Mesenchymal stem cell (in vitro differentiated cells and primary cell): ENCODE results near the gene SCGB3A1.

Experiments used
- DNase-seq: peaks from one replicate; pipeline ENCODE4 v3.0.0-alpha.2; 2013
- H2AFZ ChIP-seq: one replicate; pipeline ENCODE4 v1.6.1; 2013; ENCODE audit warnings: low read depth, mild to moderate bottlenecking, control low read depth, inconsistent platforms, low read length, moderate library complexity
- H2AK5ac ChIP-seq: 2 replicates; pipeline ENCODE4 v1.6.1; 2013; ENCODE audit warnings: low read length, moderate library complexity, mild to moderate bottlenecking, inconsistent platforms; ENCODE audit not compliant: severe bottlenecking
- H2BK120ac ChIP-seq: one replicate; pipeline ENCODE4 v1.6.1; 2013; ENCODE audit warnings: low read depth, mild to moderate bottlenecking, inconsistent platforms, low read length, moderate library complexity
- H2BK12ac ChIP-seq, 2 experiments: one replicate each; pipeline ENCODE4 v1.6.1; 2013; ENCODE audit warnings: inconsistent platforms in 2 of 2, low read length in 2 of 2, mild to moderate bottlenecking in 2 of 2, moderate library complexity in 2 of 2, control low read depth in 1 of 2
- H2BK15ac ChIP-seq: one replicate; pipeline ENCODE4 v1.6.1; 2013; ENCODE audit warnings: mild to moderate bottlenecking, low read depth, inconsistent platforms; ENCODE audit not compliant: poor library complexity, severe bottlenecking
- H2BK5ac ChIP-seq: 2 replicates; pipeline ENCODE4 v1.6.1; 2013; ENCODE audit warnings: low read depth, mild to moderate bottlenecking, low read length, control low read depth, inconsistent platforms; ENCODE audit not compliant: poor library complexity, severe bottlenecking
- H3K14ac ChIP-seq, 2 experiments: one replicate each; pipeline ENCODE4 v1.6.1; 2013; ENCODE audit warnings: inconsistent platforms in 2 of 2, low read length in 2 of 2, control low read depth in 1 of 2, mild to moderate bottlenecking in 1 of 2, moderate library complexity in 1 of 2
- H3K18ac ChIP-seq, 2 experiments: one replicate each; pipeline ENCODE4 v1.6.1; 2013; ENCODE audit warnings: inconsistent platforms in 2 of 2, low read length in 2 of 2, control low read depth in 1 of 2, low read depth in 1 of 2, mild to moderate bottlenecking in 1 of 2
- H3K23ac ChIP-seq, 2 experiments: one replicate each; pipeline ENCODE4 v1.6.1; 2013; ENCODE audit warnings: inconsistent platforms in 2 of 2, low read length in 2 of 2, mild to moderate bottlenecking in 2 of 2, moderate library complexity in 2 of 2, control low read depth in 1 of 2
- H3K27ac ChIP-seq: 2 replicates; pipeline ENCODE4 v1.5.1; 2013; ENCODE audit warnings: mild to moderate bottlenecking, moderate library complexity, low read length, control low read depth, inconsistent platforms; ENCODE audit not compliant: poor library complexity, severe bottlenecking
- H3K27me3 ChIP-seq, 2 experiments: 2 replicates each; pipeline versions ENCODE4 v1.6.1 to v1.7.0; 2013; ENCODE audit warnings: low read length in 2 of 2, mild to moderate bottlenecking in 2 of 2, moderate library complexity in 2 of 2, control low read depth in 1 of 2, inconsistent platforms in 1 of 2; ENCODE audit not compliant: control insufficient read depth in 1 of 2, insufficient read depth in 1 of 2
- H3K36me3 ChIP-seq, 2 experiments: 2 replicates each; pipeline versions ENCODE4 v1.6.1 to v1.7.0; 2013; ENCODE audit warnings: low read length in 2 of 2, control low read depth in 1 of 2, inconsistent platforms in 1 of 2, low read depth in 1 of 2, mild to moderate bottlenecking in 1 of 2; ENCODE audit not compliant: insufficient read depth in 2 of 2, control insufficient read depth in 1 of 2
- H3K4ac ChIP-seq, 2 experiments: one replicate each; pipeline ENCODE4 v1.6.1; 2013; ENCODE audit warnings: inconsistent platforms in 2 of 2, low read length in 2 of 2, mild to moderate bottlenecking in 2 of 2, moderate library complexity in 2 of 2, control low read depth in 1 of 2, low read depth in 1 of 2
- H3K4me1 ChIP-seq: 2 replicates; pipeline ENCODE4 v1.6.1; 2013; ENCODE audit warnings: low read depth, low read length, control low read depth; ENCODE audit not compliant: control insufficient read depth, insufficient read depth
- H3K4me2 ChIP-seq: 2 replicates; pipeline ENCODE4 v1.6.1; 2013; ENCODE audit warnings: low read length, mild to moderate bottlenecking, inconsistent platforms; ENCODE audit not compliant: poor library complexity, severe bottlenecking
- H3K4me3 ChIP-seq, 2 experiments: 2 replicates each; pipeline versions ENCODE4 v1.5.1 to v1.7.0; 2013; ENCODE audit warnings: low read length in 2 of 2, mild to moderate bottlenecking in 2 of 2, control low read depth in 1 of 2, low read depth in 1 of 2; ENCODE audit not compliant: insufficient read depth in 1 of 2
- H3K79me1 ChIP-seq: replicated peaks from 2 replicates; pipeline ENCODE4 v1.6.1; 2013; ENCODE audit warnings: mild to moderate bottlenecking, control low read depth, low read length, inconsistent platforms; ENCODE audit not compliant: poor library complexity, severe bottlenecking
- H3K9ac ChIP-seq: 2 replicates; pipeline ENCODE4 v1.7.0; 2013; ENCODE audit warnings: mild to moderate bottlenecking, low read length, moderate library complexity
- H3K9me3 ChIP-seq: 2 replicates; pipeline ENCODE4 v1.7.0; 2013; ENCODE audit warnings: mild to moderate bottlenecking, low read length; ENCODE audit not compliant: control insufficient read depth
- H4K8ac ChIP-seq: one replicate; pipeline ENCODE4 v1.6.1; 2013; ENCODE audit warnings: inconsistent platforms, mild to moderate bottlenecking, low read length, moderate library complexity
- H4K91ac ChIP-seq: one replicate; pipeline ENCODE4 v1.6.1; 2013; ENCODE audit warnings: mild to moderate bottlenecking, low read length, inconsistent platforms
- WGBS: methylation state at CpG from one replicate; pipeline ENCODE4 v1.1.7; 2013; ENCODE audit warnings: mixed read lengths; 5-methylcytosine and 5-hydroxymethylcytosine counted together

Gene SCGB3A1

GRCh38 chr5:180632768-180633167, 41.5 kb upstream of the SCGB3A1 start:
- Histone ChIP-seq H3K4ac (no peak overlapping the region), H3K4me3 (no peak overlapping the region), H3K4me1 (peaks cover 11% of the 10 kb centered on the region), H3K23ac (no peak overlapping the region), H2BK120ac (no peak overlapping the region), H4K91ac (no peak overlapping the region), H3K14ac (no peak overlapping the region), H3K36me3 (no peaks in the 10 kb centered on the region), H2BK12ac (no peak overlapping the region), H3K79me1 (no peaks in the 10 kb centered on the region), H2AK5ac (no peak overlapping the region), H3K27me3 (peaks cover 0 to 5% of the 10 kb centered on the region in 2 experiments), H3K9me3 (no peaks in the 10 kb centered on the region), H3K27ac (no peak overlapping the region), H3K18ac (no peak overlapping the region), H3K9ac (no peak overlapping the region), H4K8ac (no peak overlapping the region), H3K4me2 (no peak overlapping the region), H2BK5ac (no peak overlapping the region), H2AFZ (no peak overlapping the region), H2BK15ac (no peak overlapping the region)
- no peak for DNase-seq
- 74% methylated on average over 10 of the region's 10 CpGs for WGBS

- Histone ChIP-seq H3K79me1 (no peaks in the 10 kb centered on the region), H3K14ac (no peak overlapping the region), H4K8ac (no peak overlapping the region), H3K27ac (no peak overlapping the region), H3K4me2 (no peak overlapping the region), H3K4ac (no peak overlapping the region), H3K9ac (no peak overlapping the region), H2AK5ac (no peak overlapping the region), H3K36me3 (no peaks in the 10 kb centered on the region), H3K18ac (no peak overlapping the region), H3K9me3 (no peaks in the 10 kb centered on the region), H3K23ac (no peak overlapping the region), H3K27me3 (peaks cover 0 to 11% of the 10 kb centered on the region in 2 experiments), H2BK120ac (no peak overlapping the region), H4K91ac (no peak overlapping the region), H2BK5ac (no peak overlapping the region), H3K4me3 (no peak overlapping the region), H2AFZ (no peak overlapping the region), H2BK15ac (no peak overlapping the region), H3K4me1 (peaks cover 9% of the 10 kb centered on the region), H2BK12ac (no peak overlapping the region)
- DNase-seq: no peak
- WGBS: 81% methylated on average over 34 of the region's 36 CpGs
Observed at GRCh38 chr5:180631549-180632383, 40.5 kb upstream of the SCGB3A1 start.

- Histone ChIP-seq H3K4me3 (no peak overlapping the region), H3K36me3 (no peaks in the 10 kb centered on the region), H2BK120ac (no peak overlapping the region), H2BK5ac (no peak overlapping the region), H3K27me3 (peaks cover 0 to 20% of the 10 kb centered on the region in 2 experiments), H4K91ac (peak overlapping the region; percentile 7), H3K9me3 (no peaks in the 10 kb centered on the region), H3K14ac (no peak overlapping the region), H2AFZ (no peak overlapping the region), H3K4ac (no peak overlapping the region), H2BK12ac (no peak overlapping the region), H3K4me1 (no peaks in the 10 kb centered on the region), H4K8ac (no peak overlapping the region), H2AK5ac (no peak overlapping the region), H3K27ac (no peak overlapping the region), H3K4me2 (no peak overlapping the region), H2BK15ac (no peak overlapping the region), H3K23ac (no peak overlapping the region), H3K9ac (no peak overlapping the region), H3K18ac (no peak overlapping the region), H3K79me1 (no peaks in the 10 kb centered on the region)
- no peak for DNase-seq
- 91% methylated on average over 22 of the region's 22 CpGs for WGBS
Observed at GRCh38 chr5:180630426-180630825, 39.1 kb upstream of the SCGB3A1 start.

GRCh38 chr5:180629831-180630382, 38.6 kb upstream of the SCGB3A1 start:
- DNase-seq: no peak
- no peak overlapping the region for H2AK5ac ChIP-seq
- H3K14ac ChIP-seq: no peak overlapping the region
- H3K4me1 ChIP-seq: no peaks in the 10 kb centered on the region
- no peaks in the 10 kb centered on the region for H3K36me3 ChIP-seq
- no peak overlapping the region for H2BK15ac ChIP-seq
- no peak overlapping the region for H3K4me2 ChIP-seq
- H3K27me3 ChIP-seq: peaks cover 0 to 25% of the 10 kb centered on the region in 2 experiments
- H4K91ac ChIP-seq: peak overlapping the region; percentile 41
- H2BK5ac ChIP-seq: no peak overlapping the region
- no peak overlapping the region for H3K18ac ChIP-seq
- no peak overlapping the region for H3K4ac ChIP-seq
- H2BK120ac ChIP-seq: no peak overlapping the region
- no peak overlapping the region for H2AFZ ChIP-seq
- H3K27ac ChIP-seq: no peak overlapping the region
- WGBS: 90% methylated on average over 25 of the region's 25 CpGs
- H4K8ac ChIP-seq: no peak overlapping the region
- H2BK12ac ChIP-seq: no peak overlapping the region
- no peak overlapping the region for H3K23ac ChIP-seq
- H3K9me3 ChIP-seq: no peaks in the 10 kb centered on the region
- H3K9ac ChIP-seq: no peak overlapping the region
- no peaks in the 10 kb centered on the region for H3K79me1 ChIP-seq
- no peak overlapping the region for H3K4me3 ChIP-seq
